HEK293T (cell line): ENCODE measurements around the gene ZC3H15.

Source experiments
- BHLHE40 ChIP-seq: fragments of 450-650 bp; IDR thresholded peaks from 2 replicates; pipeline ENCODE4 v1.6.1; 2016; ENCODE audit warnings: mild to moderate bottlenecking, moderate library complexity, borderline replicate concordance
- FOXK2 ChIP-seq: fragments of 450-650 bp; IDR thresholded peaks from 2 replicates; pipeline ENCODE4 v1.6.1; 2016; ENCODE audit warnings: mild to moderate bottlenecking
- NFRKB ChIP-seq: fragments of 450-650 bp; IDR thresholded peaks from 2 replicates; pipeline ENCODE4 v1.6.1; 2016; ENCODE audit warnings: mild to moderate bottlenecking, moderate library complexity
- SP1 ChIP-seq: fragments of 450-650 bp; IDR thresholded peaks from 2 replicates; pipeline ENCODE4 v1.6.1; 2017
- TARDBP ChIP-seq: fragments of 450-650 bp; IDR thresholded peaks from 2 replicates; pipeline ENCODE4 v1.6.1; 2016
- TF ChIP-seq, protein P1 (sequence below): fragments of 450-650 bp; IDR thresholded peaks from 2 replicates; pipeline ENCODE4 v1.6.1; 2016

DNA sequence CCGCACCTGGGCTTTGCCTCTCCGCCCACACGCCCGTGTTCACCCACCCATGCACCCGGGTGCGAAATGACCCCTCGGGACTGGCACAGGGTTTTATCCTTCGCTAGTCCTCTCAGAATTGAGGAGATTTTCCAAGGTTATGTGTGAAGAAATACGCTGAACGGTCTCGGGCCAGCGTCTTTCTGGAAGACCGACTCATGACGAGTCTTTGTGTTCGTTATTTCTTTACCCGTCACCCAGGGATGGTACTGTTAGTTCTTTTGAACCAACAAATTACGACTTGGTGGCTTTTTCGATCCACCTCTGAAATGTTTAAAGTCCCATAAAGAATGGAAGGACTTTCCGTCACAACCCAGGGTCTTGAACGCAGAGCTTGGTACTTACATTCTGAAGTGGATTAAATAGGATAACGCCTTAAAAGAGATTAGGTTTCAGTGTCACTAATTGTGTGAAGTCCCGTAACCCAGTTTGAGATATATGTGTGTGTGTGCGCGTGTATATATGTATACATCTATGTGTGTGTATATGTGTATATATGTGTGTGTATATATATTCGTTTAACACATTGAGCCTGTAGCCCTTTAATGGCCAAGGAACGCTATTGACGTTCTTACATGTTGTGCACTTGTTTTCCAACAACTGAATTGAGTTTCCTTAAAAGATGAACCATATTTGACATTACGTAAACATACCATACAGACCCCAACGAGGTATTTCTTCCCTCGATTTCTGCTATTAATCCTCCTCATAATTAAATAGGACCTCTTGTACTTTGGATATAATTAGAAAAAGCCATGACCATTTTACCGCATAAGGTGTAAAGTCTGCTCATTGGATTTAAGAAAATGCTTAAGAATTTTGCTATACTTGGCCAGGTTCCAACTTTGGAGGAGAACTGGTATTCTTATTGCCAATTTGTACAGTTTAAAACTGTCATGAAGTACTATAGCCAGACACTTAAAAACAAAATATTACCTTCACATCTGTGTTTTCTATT lies 889 bp downstream of the ZC3H15 start:
- no peak for TF ChIP-seq TARDBP
- TF ChIP-seq, protein P1, sequence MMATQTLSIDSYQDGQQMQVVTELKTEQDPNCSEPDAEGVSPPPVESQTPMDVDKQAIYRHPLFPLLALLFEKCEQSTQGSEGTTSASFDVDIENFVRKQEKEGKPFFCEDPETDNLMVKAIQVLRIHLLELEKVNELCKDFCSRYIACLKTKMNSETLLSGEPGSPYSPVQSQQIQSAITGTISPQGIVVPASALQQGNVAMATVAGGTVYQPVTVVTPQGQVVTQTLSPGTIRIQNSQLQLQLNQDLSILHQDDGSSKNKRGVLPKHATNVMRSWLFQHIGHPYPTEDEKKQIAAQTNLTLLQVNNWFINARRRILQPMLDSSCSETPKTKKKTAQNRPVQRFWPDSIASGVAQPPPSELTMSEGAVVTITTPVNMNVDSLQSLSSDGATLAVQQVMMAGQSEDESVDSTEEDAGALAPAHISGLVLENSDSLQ = no peak; the same call in 1 of the 2 replicates
- no peak for TF ChIP-seq BHLHE40
- no peak for TF ChIP-seq SP1
- no peak for TF ChIP-seq NFRKB
- no peak for TF ChIP-seq FOXK2
